Endodermal cell (in vitro differentiated cells): ENCODE measurements around the gene GLRA1. TPM values are rescaled to one million over a fixed set of nuclear protein-coding genes. Genes with fewer than 3 reads are reported as not detected.

Source experiments
- DNase-seq: peaks from one replicate; pipeline ENCODE4 v3.0.0-alpha.2; 2017
- H3K27ac ChIP-seq: 2 replicates; pipeline ENCODE4 v1.5.1; 2013; ENCODE audit warnings: mild to moderate bottlenecking, low read depth, low read length, moderate library complexity
- H3K27me3 ChIP-seq: 2 replicates; pipeline ENCODE4 v1.6.1; 2013; ENCODE audit warnings: mild to moderate bottlenecking, low read length, moderate library complexity; ENCODE audit not compliant: insufficient read depth, control insufficient read depth, poor library complexity, severe bottlenecking
- H3K36me3 ChIP-seq: 2 replicates; pipeline ENCODE4 v1.7.0; 2013; ENCODE audit warnings: mild to moderate bottlenecking, low read length, moderate library complexity; ENCODE audit not compliant: control insufficient read depth, insufficient read depth
- H3K4me1 ChIP-seq: one replicate; pipeline ENCODE4 v1.7.0; 2013; ENCODE audit warnings: low read length; ENCODE audit not compliant: control insufficient read depth, insufficient read depth
- H3K4me3 ChIP-seq: 2 replicates; pipeline ENCODE4 v1.5.1; 2013; ENCODE audit warnings: mild to moderate bottlenecking, low read length, moderate library complexity
- H3K9ac ChIP-seq: 2 replicates; pipeline ENCODE4 v1.6.1; 2013; ENCODE audit warnings: mild to moderate bottlenecking, low read length, moderate library complexity; ENCODE audit not compliant: poor library complexity, severe bottlenecking; ENCODE audit errors: extremely low read depth
- H3K9me3 ChIP-seq: 2 replicates; pipeline ENCODE4 v1.6.1; 2013; ENCODE audit warnings: mild to moderate bottlenecking, low read length, moderate library complexity; ENCODE audit not compliant: control insufficient read depth
- H3K27ac Mint-ChIP-seq: 2 replicates; pipeline ENCODE4 v1.8.0; 2020; ENCODE audit warnings: mixed read lengths
- H3K27me3 Mint-ChIP-seq: 2 replicates; pipeline ENCODE4 v1.8.0; 2021; ENCODE audit warnings: mild to moderate bottlenecking, mixed read lengths; ENCODE audit not compliant: insufficient read depth
- H3K36me3 Mint-ChIP-seq: 2 replicates; pipeline ENCODE4 v1.8.0; 2020; ENCODE audit warnings: low read depth, mixed read lengths
- H3K4me1 Mint-ChIP-seq: 2 replicates; pipeline ENCODE4 v1.8.0; 2020; ENCODE audit warnings: mixed read lengths
- H3K4me3 Mint-ChIP-seq: 2 replicates; pipeline ENCODE4 v1.8.0; 2020; ENCODE audit warnings: mild to moderate bottlenecking, moderate library complexity, mixed read lengths
- H3K9me3 Mint-ChIP-seq: 2 replicates; pipeline ENCODE4 v1.8.0; 2020; ENCODE audit warnings: mild to moderate bottlenecking, mixed read lengths
- WGBS, 2 experiments: methylation state at CpG; one replicate each; pipeline versions ENCODE4 v1.1.5 to v1.1.7; 2013; ENCODE audit warnings: missing lambda C conversion rate in 2 of 2, mixed read lengths in 1 of 2; ENCODE audit not compliant: insufficient coverage in 1 of 2, insufficient read length in 1 of 2; 5-methylcytosine and 5-hydroxymethylcytosine counted together
- total RNA-seq, 2 donors: library from RNA; stranded (reverse); fragmentation: NEBNext Ultra II Directional in 1 of 2; extraction: Animal tissue kit (Norgen Biotek cat#: 25700) in 1 of 2; gene quantifications; 2 replicates in 1 of 2; 3 replicates in 1 of 2; pipeline ENCODE4 v1.2.1, GENCODE V29; 2021
- TF ChIP-seq, protein P1 (sequence below): fragments of 200-600 bp; sonication (generic); conservative IDR thresholded peaks from 2 replicates; pipeline ENCODE4 v1.5.0; 2021; ENCODE audit warnings: antibody characterized with exemption, mild to moderate bottlenecking

Gene GLRA1
- total RNA-seq, 2 donors from 2014 or later = not detected

DNA sequence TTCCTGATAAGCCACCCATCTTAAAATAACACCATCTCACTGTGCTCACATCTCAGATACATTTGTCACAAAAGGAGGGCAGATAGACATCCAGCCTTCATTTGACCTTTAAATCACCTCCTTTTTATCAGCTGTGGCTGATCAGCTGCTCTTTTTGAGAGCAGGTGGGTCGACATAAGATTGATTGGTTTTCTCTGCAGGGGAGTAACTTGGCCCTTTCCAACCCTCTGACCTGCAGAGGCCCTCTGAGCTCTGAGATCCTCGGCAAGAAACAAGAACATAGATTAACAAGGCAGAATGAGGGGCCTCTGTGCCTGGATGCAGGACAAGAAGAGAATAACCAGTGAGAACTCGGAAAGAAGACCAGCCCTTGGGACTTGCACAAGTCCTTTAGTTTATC lies 33.5 kb upstream of the GLRA1 start:
- no peaks in the 10 kb centered on the region for H3K9me3 ChIP-seq
- H3K27me3 Mint-ChIP-seq = peaks cover 60% of the 10 kb centered on the region

DNA sequence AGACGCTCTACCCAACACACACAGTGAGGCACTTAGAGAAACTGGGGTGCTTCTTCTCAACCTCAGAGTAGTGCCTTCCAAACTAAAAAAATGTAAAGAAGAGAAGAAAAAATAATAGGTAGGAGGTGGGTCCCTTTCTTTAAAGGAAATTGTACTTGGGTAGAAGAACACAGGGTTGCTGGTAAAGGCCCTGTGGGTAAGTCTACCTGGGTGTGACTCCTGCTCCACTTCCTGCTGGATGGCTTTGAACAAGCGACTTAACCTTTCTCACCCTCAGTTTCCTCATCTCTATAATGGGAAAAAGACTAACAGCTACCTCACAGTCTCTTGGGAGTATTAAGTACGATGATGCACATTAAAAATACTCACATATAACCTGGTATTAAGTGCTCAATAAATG lies 32.1 kb upstream of the GLRA1 start:
- H3K9me3 Mint-ChIP-seq = no peaks in the 10 kb centered on the region
- H3K4me1 ChIP-seq = peaks cover 12% of the 10 kb centered on the region
- no peaks in the 10 kb centered on the region for H3K9me3 ChIP-seq
- TF ChIP-seq, protein P1, sequence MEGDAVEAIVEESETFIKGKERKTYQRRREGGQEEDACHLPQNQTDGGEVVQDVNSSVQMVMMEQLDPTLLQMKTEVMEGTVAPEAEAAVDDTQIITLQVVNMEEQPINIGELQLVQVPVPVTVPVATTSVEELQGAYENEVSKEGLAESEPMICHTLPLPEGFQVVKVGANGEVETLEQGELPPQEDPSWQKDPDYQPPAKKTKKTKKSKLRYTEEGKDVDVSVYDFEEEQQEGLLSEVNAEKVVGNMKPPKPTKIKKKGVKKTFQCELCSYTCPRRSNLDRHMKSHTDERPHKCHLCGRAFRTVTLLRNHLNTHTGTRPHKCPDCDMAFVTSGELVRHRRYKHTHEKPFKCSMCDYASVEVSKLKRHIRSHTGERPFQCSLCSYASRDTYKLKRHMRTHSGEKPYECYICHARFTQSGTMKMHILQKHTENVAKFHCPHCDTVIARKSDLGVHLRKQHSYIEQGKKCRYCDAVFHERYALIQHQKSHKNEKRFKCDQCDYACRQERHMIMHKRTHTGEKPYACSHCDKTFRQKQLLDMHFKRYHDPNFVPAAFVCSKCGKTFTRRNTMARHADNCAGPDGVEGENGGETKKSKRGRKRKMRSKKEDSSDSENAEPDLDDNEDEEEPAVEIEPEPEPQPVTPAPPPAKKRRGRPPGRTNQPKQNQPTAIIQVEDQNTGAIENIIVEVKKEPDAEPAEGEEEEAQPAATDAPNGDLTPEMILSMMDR = no peak
- H3K27me3 Mint-ChIP-seq = peaks cover 60% of the 10 kb centered on the region
- H3K9ac ChIP-seq = no peak overlapping the region
- H3K4me1 Mint-ChIP-seq = peaks cover 24% of the 10 kb centered on the region
- WGBS, 2 experiments = 97% methylated on average over 3 of the region's 3 CpGs; no CpG with 5 or more reads in 1 of the 2 experiments
- no peak overlapping the region for H3K4me3 Mint-ChIP-seq
- H3K4me3 ChIP-seq = no peak overlapping the region
- no peak for DNase-seq
- H3K27ac Mint-ChIP-seq = no peak overlapping the region
- no peaks in the 10 kb centered on the region for H3K36me3 ChIP-seq
- H3K27ac ChIP-seq = no peak overlapping the region
- no peaks in the 10 kb centered on the region for H3K36me3 Mint-ChIP-seq
- H3K27me3 ChIP-seq = peaks cover 38% of the 10 kb centered on the region

More for the DNA sequence above, 33.5 kb upstream of the GLRA1 start:
- no peak overlapping the region for H3K27ac ChIP-seq
- Mint-ChIP-seq H3K9me3 (no peaks in the 10 kb centered on the region), H3K27ac (no peak overlapping the region), H3K36me3 (no peaks in the 10 kb centered on the region), H3K4me3 (no peak overlapping the region), H3K4me1 (peaks cover 31% of the 10 kb centered on the region)
- peaks cover 37% of the 10 kb centered on the region for H3K27me3 ChIP-seq
- H3K9ac ChIP-seq = no peak overlapping the region
- 60 to 74% methylated on average over 3 of the region's 3 CpGs for WGBS, 2 experiments
- DNase-seq = no peak
- TF ChIP-seq, protein P1 = no peak
- no peak overlapping the region for H3K4me3 ChIP-seq
- no peaks in the 10 kb centered on the region for H3K36me3 ChIP-seq
- peaks cover 15% of the 10 kb centered on the region for H3K4me1 ChIP-seq

- H3K4me3 ChIP-seq = no peak overlapping the region
- no peaks in the 10 kb centered on the region for H3K9me3 ChIP-seq
- no peak for DNase-seq
- Mint-ChIP-seq H3K4me3 (no peak overlapping the region), H3K27me3 (peaks cover 53% of the 10 kb centered on the region), H3K27ac (no peak overlapping the region), H3K36me3 (no peaks in the 10 kb centered on the region), H3K4me1 (peaks cover 21% of the 10 kb centered on the region), H3K9me3 (no peaks in the 10 kb centered on the region)
- H3K9ac ChIP-seq = no peak overlapping the region
- no peak overlapping the region for H3K27ac ChIP-seq
- 88 to 94% methylated on average over 1 to 4 of the region's 4 CpGs for WGBS, 2 experiments
- peaks cover 6% of the 10 kb centered on the region for H3K4me1 ChIP-seq
- H3K27me3 ChIP-seq = peaks cover 42% of the 10 kb centered on the region
- TF ChIP-seq, protein P1 = no peak
- no peaks in the 10 kb centered on the region for H3K36me3 ChIP-seq
These were observed 29.6 kb upstream of the GLRA1 start for GRCh38 chr5:151954255-151954654.
